Measurements from ENCODE around the gene RNF225. TPM values are rescaled to one million over a fixed set of nuclear protein-coding genes. Genes with fewer than 3 reads are reported as not detected.
A peak's percentile ranks its signal among the peaks of the same experiment; 100 is the strongest.

RNF225 gene
- total and polyA plus RNA-seq, 2 of the 13 experiments (the other 11 are each of a cell fraction or from before 2014, with no cell fraction given), result not detected

DNA sequence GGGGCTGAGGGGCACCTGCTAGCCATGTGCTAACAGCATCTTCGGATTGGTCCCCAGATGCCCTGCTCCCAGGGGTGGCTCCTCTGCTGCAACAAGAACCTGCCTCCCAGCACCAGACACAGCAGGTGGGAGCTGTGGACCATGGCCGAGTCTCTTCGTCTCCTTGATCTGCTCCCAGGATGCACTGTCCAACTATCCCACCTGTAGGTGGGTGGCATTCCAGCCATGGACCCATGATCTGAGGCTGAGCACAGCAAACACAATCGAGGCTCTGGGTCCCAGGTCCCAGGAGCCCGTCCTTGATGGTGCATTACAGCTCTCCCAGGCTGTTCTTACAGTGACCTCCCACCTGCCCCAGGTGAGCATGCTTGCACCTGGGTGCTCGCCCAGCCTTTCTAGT is 16.2 kb upstream of the RNF225 start:
- no peaks in the 10 kb centered on the region for H3K36me3 ChIP-seq (replicated peaks in 1 of 2; ENCODE audit: control insufficient read depth in 1 of 2, insufficient read depth in 2 of 2, low read length in 2 of 2)
- POLR2A ChIA-PET, result interaction anchor here (0.7 to 3.7 kb wide), 4 partner anchors 17 to 140 kb away, joined by 3 to 33 read pairs (median 4); partner anchors contain the start of genes ZNF497 and ZSCAN22
- H3K79me2 ChIP-seq (ENCODE audit: insufficient read depth, low read length), result no peaks in the 10 kb centered on the region
- DNase-seq (ENCODE audit: low spot score), result no peak
- no TSS peak for BruUV-seq (replicated peaks)
- no peaks in the 10 kb centered on the region for H3K27me3 ChIP-seq (ENCODE audit: control insufficient read depth in 1 of 2, insufficient read depth in 2 of 2, low read length in 2 of 2)
- in situ Hi-C loops (cut with HindIII; ENCODE audit: extremely low pct_ligation_motif_present, low pct_unique_long_range_greater_than_20kb) (no loop called here), intact Hi-C loops (cut with micrococcal nuclease; ENCODE audit: unreplicated experiment) (no loop called here)
- H3K4me3 ChIP-seq (replicated peaks in 1 of 3; ENCODE audit: insufficient read depth in 1 of 3, low read depth in 2 of 3, low read length in 3 of 3), result peak overlapping the region in 1 of 3 experiments; percentile 81; a peak in 3 of 6 replicates
- H4K20me1 ChIP-seq (ENCODE audit: insufficient read depth, low read length), result no peaks in the 10 kb centered on the region
- peaks cover 18% of the 10 kb centered on the region for H3K4me1 ChIP-seq (ENCODE audit: insufficient read depth, low read length)
- TF ChIP-seq PHF8 (CRISPR knock-in tag; IDR thresholded peaks at IDR 0.05), result no peak
- no peak for TF ChIP-seq ZNF841 (CRISPR knock-in tag; IDR thresholded peaks at IDR 0.05; ENCODE audit: borderline replicate concordance)
- no peak for TF ChIP-seq CCDC6 (CRISPR knock-in tag; IDR thresholded peaks at IDR 0.05)
- TF ChIP-seq GZF1 (CRISPR knock-in tag; IDR thresholded peaks at IDR 0.05), result no peak
- no peak for TF ChIP-seq SOX13 (IDR thresholded peaks at IDR 0.05)
- TF ChIP-seq SOX13 (CRISPR knock-in tag; conservative IDR thresholded peaks at IDR 0.05 in 1 of 2, IDR thresholded peaks at IDR 0.05 in 1 of 2), result no peak
- TF ChIP-seq, protein P1, sequence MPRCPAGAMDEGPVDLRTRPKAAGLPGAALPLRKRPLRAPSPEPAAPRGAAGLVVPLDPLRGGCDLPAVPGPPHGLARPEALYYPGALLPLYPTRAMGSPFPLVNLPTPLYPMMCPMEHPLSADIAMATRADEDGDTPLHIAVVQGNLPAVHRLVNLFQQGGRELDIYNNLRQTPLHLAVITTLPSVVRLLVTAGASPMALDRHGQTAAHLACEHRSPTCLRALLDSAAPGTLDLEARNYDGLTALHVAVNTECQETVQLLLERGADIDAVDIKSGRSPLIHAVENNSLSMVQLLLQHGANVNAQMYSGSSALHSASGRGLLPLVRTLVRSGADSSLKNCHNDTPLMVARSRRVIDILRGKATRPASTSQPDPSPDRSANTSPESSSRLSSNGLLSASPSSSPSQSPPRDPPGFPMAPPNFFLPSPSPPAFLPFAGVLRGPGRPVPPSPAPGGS (CRISPR knock-in tag; IDR thresholded peaks at IDR 0.05), result no peak
- TF ChIP-seq BRCA1 (CRISPR knock-in tag; IDR thresholded peaks at IDR 0.05), result no peak
- TF ChIP-seq, protein P2, sequence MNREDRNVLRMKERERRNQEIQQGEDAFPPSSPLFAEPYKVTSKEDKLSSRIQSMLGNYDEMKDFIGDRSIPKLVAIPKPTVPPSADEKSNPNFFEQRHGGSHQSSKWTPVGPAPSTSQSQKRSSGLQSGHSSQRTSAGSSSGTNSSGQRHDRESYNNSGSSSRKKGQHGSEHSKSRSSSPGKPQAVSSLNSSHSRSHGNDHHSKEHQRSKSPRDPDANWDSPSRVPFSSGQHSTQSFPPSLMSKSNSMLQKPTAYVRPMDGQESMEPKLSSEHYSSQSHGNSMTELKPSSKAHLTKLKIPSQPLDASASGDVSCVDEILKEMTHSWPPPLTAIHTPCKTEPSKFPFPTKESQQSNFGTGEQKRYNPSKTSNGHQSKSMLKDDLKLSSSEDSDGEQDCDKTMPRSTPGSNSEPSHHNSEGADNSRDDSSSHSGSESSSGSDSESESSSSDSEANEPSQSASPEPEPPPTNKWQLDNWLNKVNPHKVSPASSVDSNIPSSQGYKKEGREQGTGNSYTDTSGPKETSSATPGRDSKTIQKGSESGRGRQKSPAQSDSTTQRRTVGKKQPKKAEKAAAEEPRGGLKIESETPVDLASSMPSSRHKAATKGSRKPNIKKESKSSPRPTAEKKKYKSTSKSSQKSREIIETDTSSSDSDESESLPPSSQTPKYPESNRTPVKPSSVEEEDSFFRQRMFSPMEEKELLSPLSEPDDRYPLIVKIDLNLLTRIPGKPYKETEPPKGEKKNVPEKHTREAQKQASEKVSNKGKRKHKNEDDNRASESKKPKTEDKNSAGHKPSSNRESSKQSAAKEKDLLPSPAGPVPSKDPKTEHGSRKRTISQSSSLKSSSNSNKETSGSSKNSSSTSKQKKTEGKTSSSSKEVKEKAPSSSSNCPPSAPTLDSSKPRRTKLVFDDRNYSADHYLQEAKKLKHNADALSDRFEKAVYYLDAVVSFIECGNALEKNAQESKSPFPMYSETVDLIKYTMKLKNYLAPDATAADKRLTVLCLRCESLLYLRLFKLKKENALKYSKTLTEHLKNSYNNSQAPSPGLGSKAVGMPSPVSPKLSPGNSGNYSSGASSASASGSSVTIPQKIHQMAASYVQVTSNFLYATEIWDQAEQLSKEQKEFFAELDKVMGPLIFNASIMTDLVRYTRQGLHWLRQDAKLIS (CRISPR knock-in tag; IDR thresholded peaks at IDR 0.05), result no peak
- no peak for TF ChIP-seq ZNF317 (CRISPR knock-in tag; IDR thresholded peaks at IDR 0.05)
- no peak for TF ChIP-seq ZNF160 (CRISPR knock-in tag; IDR thresholded peaks at IDR 0.05)
- TF ChIP-seq MAF1 (CRISPR knock-in tag; IDR thresholded peaks at IDR 0.05; ENCODE audit: borderline replicate concordance), result no peak
- no peak overlapping the region for H3K27ac ChIP-seq (ENCODE audit: extremely low read length, insufficient read depth, low read length)
- 76% methylated on average over 4 of the region's 6 CpGs for WGBS (ENCODE audit: low lambda C conversion rate)
- H3K9ac ChIP-seq (ENCODE audit: insufficient read depth, low read depth, low read length), result peak overlapping the region; percentile 84
- no peak for FAIRE-seq
- CTCF ChIA-PET (ENCODE audit: low intra/inter-chr PET ratio, low total read pairs), result no interaction called here
- no peaks in the 10 kb centered on the region for H3K9me3 ChIP-seq (ENCODE audit: low read length)
- H3K4me2 ChIP-seq (ENCODE audit: low read depth, low read length), result peak overlapping the region; percentile 100
- H2AFZ ChIP-seq (ENCODE audit: low read length), result no peak overlapping the region
- no peak for ATAC-seq
